HepG2 (cell line): ENCODE measurements around the gene NOP14. TPM values are rescaled to one million over a fixed set of nuclear protein-coding genes. Genes with fewer than 3 reads are reported as not detected.

Experiments used
- ATAC-seq: fragments of 200-7000 bp; cut with Tn5 transposase; 3 replicates; pipeline ENCODE4 v1.9.1; 2020; ENCODE audit warnings: mild to moderate bottlenecking, moderate library complexity
- BruUV-seq: library from RNA; stranded (reverse); fragments of 400-500 nt; replicated peaks from 2 replicates; lab custom pipeline; 2021; lab: Mats Ljungman, UMichigan
- CTCF ChIA-PET: fragments of 300-600 bp; formaldehyde crosslinking; extraction: SDS; loops from one replicate; lab custom pipeline; 2021; ENCODE audit warnings: low total read pairs, inconsistent platforms, low intra/inter-chr PET ratio; lab: Yijun Ruan, JAX
- POLR2A ChIA-PET: fragments of 350-600 bp; sonication (Branson Sonifier 250); formaldehyde crosslinking; loops from one replicate; lab custom pipeline; 2020; ENCODE audit warnings: antibody characterized with exemption, inconsistent platforms; lab: Yijun Ruan, JAX
- DNase-seq: peaks from one replicate; pipeline ENCODE4 v3.0.0-alpha.2; 2015; ENCODE audit warnings: low spot score
- FAIRE-seq: peaks from 3 replicates; lab custom pipeline; 2011; peaks lifted over from hg19 to GRCh38; lab: Jason Lieb, UNC
- H2AFZ ChIP-seq: one replicate; pipeline ENCODE4 v1.6.1; 2011; ENCODE audit warnings: low read length, inconsistent platforms
- H3K27ac ChIP-seq: fragments of 300-600 bp; 3 replicates; pipeline ENCODE4 v1.8.0; 2011; ENCODE audit warnings: mixed run types, mild to moderate bottlenecking, mixed read lengths, low read length, inconsistent platforms; ENCODE audit not compliant: insufficient read depth; ENCODE audit errors: extremely low read length
- H3K27me3 ChIP-seq, 2 experiments: fragments of 200-600 bp in 1 of 2; 2 replicates in 1 of 2; 3 replicates in 1 of 2; pipeline versions ENCODE4 v1.6.0 to v1.8.0; 2011; ENCODE audit warnings: low read length in 2 of 2, mild to moderate bottlenecking in 2 of 2, moderate library complexity in 2 of 2, inconsistent platforms in 1 of 2; ENCODE audit not compliant: insufficient read depth in 2 of 2, control insufficient read depth in 1 of 2
- H3K36me3 ChIP-seq, 2 experiments: fragments of 200-600 bp in 1 of 2; replicated peaks in 1 of 2; 2 replicates in 1 of 2; 3 replicates in 1 of 2; pipeline versions ENCODE4 v1.5.1 to v1.8.0; 2011; ENCODE audit warnings: low read length in 2 of 2, inconsistent platforms in 1 of 2; ENCODE audit not compliant: insufficient read depth in 2 of 2, control insufficient read depth in 1 of 2
- H3K4me1 ChIP-seq: 2 replicates; pipeline ENCODE4 v1.5.1; 2012; ENCODE audit warnings: low read length, inconsistent platforms; ENCODE audit not compliant: insufficient read depth
- H3K4me2 ChIP-seq: 2 replicates; pipeline ENCODE4 v1.6.0; 2011; ENCODE audit warnings: low read depth, low read length, inconsistent platforms
- H3K4me3 ChIP-seq, 3 experiments: fragments of 200-600 bp in 1 of 3; sonication (generic), shearing (Covaris generic) in 1 of 3; replicated peaks in 1 of 3; 2 replicates each; pipeline ENCODE4 v1.5.1; 2011 to 2016; ENCODE audit warnings: low read length in 3 of 3, inconsistent platforms in 2 of 3, low read depth in 2 of 3, mild to moderate bottlenecking in 2 of 3, control low read depth in 1 of 3, mixed read lengths in 1 of 3; ENCODE audit not compliant: insufficient read depth in 1 of 3
- H3K79me2 ChIP-seq: one replicate; pipeline ENCODE4 v1.6.1; 2011; ENCODE audit warnings: low read length, inconsistent platforms; ENCODE audit not compliant: insufficient read depth
- H3K9ac ChIP-seq: 2 replicates; pipeline ENCODE4 v1.6.0; 2011; ENCODE audit warnings: mild to moderate bottlenecking, low read depth, low read length, inconsistent platforms; ENCODE audit not compliant: insufficient read depth
- H3K9me3 ChIP-seq: 2 replicates; pipeline ENCODE4 v1.5.1; 2012; ENCODE audit warnings: mild to moderate bottlenecking, low read length
- H4K20me1 ChIP-seq: 2 replicates; pipeline ENCODE4 v1.6.0; 2011; ENCODE audit warnings: inconsistent platforms, mild to moderate bottlenecking, low read length, moderate library complexity; ENCODE audit not compliant: insufficient read depth
- AKAP8 ChIP-seq: sonication (generic); formaldehyde crosslinking; IDR thresholded peaks from 2 replicates; pipeline ENCODE4 v1.5.1; 2020; ENCODE audit warnings: mild to moderate bottlenecking, missing genetic modification reagents
- HNRNPH1 ChIP-seq: fragments of 200-400 bp; formaldehyde crosslinking; optimal IDR thresholded peaks from 2 replicates; pipeline ENCODE3; 2017; ENCODE audit warnings: mild to moderate bottlenecking, low read depth, low read length
- HNRNPL ChIP-seq: fragments of 200-400 bp; formaldehyde crosslinking; IDR thresholded peaks from 2 replicates; pipeline ENCODE4 v1.6.1; 2017; ENCODE audit warnings: mild to moderate bottlenecking, low read depth, low read length
- KDM6A ChIP-seq: IDR thresholded peaks from 2 replicates; pipeline ENCODE4 v1.6.1; 2016; ENCODE audit warnings: low read depth
- KLF13 ChIP-seq: sonication (generic); formaldehyde crosslinking; IDR thresholded peaks from 2 replicates; pipeline ENCODE4 v1.4.0; 2020; ENCODE audit warnings: mild to moderate bottlenecking, missing genetic modification reagents
- MXD1 ChIP-seq: sonication (generic); formaldehyde crosslinking; IDR thresholded peaks from 2 replicates; pipeline ENCODE4 v1.4.0; 2020; ENCODE audit warnings: mild to moderate bottlenecking, missing genetic modification reagents
- PTBP1 ChIP-seq: fragments of 200-400 bp; formaldehyde crosslinking; IDR thresholded peaks from 2 replicates; pipeline ENCODE4 v1.6.1; 2018; ENCODE audit warnings: low read length, low read depth; ENCODE audit not compliant: poor library complexity, severe bottlenecking
- RFX1 ChIP-seq: fragments of 450-650 bp; IDR thresholded peaks from 2 replicates; pipeline ENCODE4 v1.6.1; 2017
- SALL1 ChIP-seq: sonication (generic); formaldehyde crosslinking; IDR thresholded peaks from 2 replicates; pipeline ENCODE4 v1.8.0; 2022; ENCODE audit warnings: mild to moderate bottlenecking, missing genetic modification reagents
- TGIF2 ChIP-seq: IDR thresholded peaks from 2 replicates; pipeline ENCODE4 v1.6.1; 2016; ENCODE audit warnings: control low read depth, missing compliant biosample characterization
- ZNF124 ChIP-seq: sonication (generic); formaldehyde crosslinking; IDR thresholded peaks from 2 replicates; pipeline ENCODE4 v1.4.0; 2020; ENCODE audit warnings: missing genetic modification reagents
- ZNF33A ChIP-seq: sonication (generic); formaldehyde crosslinking; IDR thresholded peaks from 2 replicates; pipeline ENCODE4 v1.5.1; 2020; ENCODE audit warnings: missing genetic modification reagents, mild to moderate bottlenecking, moderate library complexity, borderline replicate concordance
- ZNF598 ChIP-seq: sonication (generic); formaldehyde crosslinking; IDR thresholded peaks from 2 replicates; pipeline ENCODE4 v1.5.1; 2020; ENCODE audit warnings: mild to moderate bottlenecking, missing genetic modification reagents, borderline replicate concordance
- ZNF879 ChIP-seq: sonication (generic); formaldehyde crosslinking; IDR thresholded peaks from 2 replicates; pipeline ENCODE4 v1.8.1; 2023; ENCODE audit warnings: missing genetic modification reagents
- ZSCAN20 ChIP-seq: sonication (generic); formaldehyde crosslinking; IDR thresholded peaks from 2 replicates; pipeline ENCODE4 v1.4.0; 2020; ENCODE audit warnings: missing genetic modification reagents, mild to moderate bottlenecking, borderline replicate concordance
- WGBS: methylation state at CpG from one replicate; pipeline ENCODE4 v1.1.6; 2017; ENCODE audit warnings: low lambda C conversion rate; 5-methylcytosine and 5-hydroxymethylcytosine counted together
- in situ Hi-C: cut with HindIII; loops from 2 replicates; pipeline ENCODE4 v1.10.0; 2017; ENCODE audit warnings: low pct_unique_long_range_greater_than_20kb; ENCODE audit not compliant: extremely low pct_ligation_motif_present
- intact Hi-C: fragments of 100-400 bp; cut with micrococcal nuclease; formaldehyde crosslinking; loops from one replicate; pipeline ENCODE4 v1.10.0; 2022; ENCODE audit not compliant: unreplicated experiment
- polyA plus RNA-seq, 8 experiments: library from polyadenylated mRNA; depleted of rRNA in 3 of 8; stranded (reverse) in 7 of 8; unstranded in 1 of 8; fragments of >200 nt; fragmentation: Illumina TruSeq in 4 of 8; extraction: Trizol in 4 of 8; gene quantifications; 2 replicates each; pipeline versions ENCODE4 v1.2.1 to v1.2.3, GENCODE V29; 2011 to 2016; ENCODE audit warnings: low read depth in 4 of 8, missing spikeins in 1 of 8, mixed read lengths in 1 of 8; ENCODE audit not compliant: insufficient read depth in 1 of 8
- total RNA-seq, 5 experiments: library from RNA; depleted of rRNA; stranded (reverse); fragments of >200 nt; fragmentation: Illumina TruSeq; extraction: Trizol; gene quantifications; 2 replicates each; pipeline ENCODE4 v1.2.3, GENCODE V29; 2016; ENCODE audit warnings: low read depth in 1 of 5
- TF ChIP-seq, protein P1 (sequence below): sonication (generic); formaldehyde crosslinking; IDR thresholded peaks from 2 replicates; pipeline ENCODE4 v1.5.0; 2020; ENCODE audit warnings: missing genetic modification reagents
- TF ChIP-seq, protein P2 (sequence below): sonication (generic); formaldehyde crosslinking; IDR thresholded peaks from 2 replicates; pipeline ENCODE4 v1.5.1; 2020; ENCODE audit warnings: mild to moderate bottlenecking, missing genetic modification reagents, moderate library complexity
- TF ChIP-seq, protein P3 (sequence below): sonication (generic); formaldehyde crosslinking; IDR thresholded peaks from 2 replicates; pipeline ENCODE4 v1.9.0; 2022; ENCODE audit warnings: missing genetic modification reagents, mild to moderate bottlenecking, borderline replicate concordance
- TF ChIP-seq, protein P4 (sequence below): sonication (generic); formaldehyde crosslinking; IDR thresholded peaks from 2 replicates; pipeline ENCODE4 v1.4.0; 2020; ENCODE audit warnings: missing genetic modification reagents; ENCODE audit errors: not compliant biosample characterization

The NOP14 gene
- total and polyA plus RNA-seq, 2 of the 13 experiments (the other 11 are each of a cell fraction or from before 2014, with no cell fraction given) = 6.9 to 47.9 TPM

DNA sequence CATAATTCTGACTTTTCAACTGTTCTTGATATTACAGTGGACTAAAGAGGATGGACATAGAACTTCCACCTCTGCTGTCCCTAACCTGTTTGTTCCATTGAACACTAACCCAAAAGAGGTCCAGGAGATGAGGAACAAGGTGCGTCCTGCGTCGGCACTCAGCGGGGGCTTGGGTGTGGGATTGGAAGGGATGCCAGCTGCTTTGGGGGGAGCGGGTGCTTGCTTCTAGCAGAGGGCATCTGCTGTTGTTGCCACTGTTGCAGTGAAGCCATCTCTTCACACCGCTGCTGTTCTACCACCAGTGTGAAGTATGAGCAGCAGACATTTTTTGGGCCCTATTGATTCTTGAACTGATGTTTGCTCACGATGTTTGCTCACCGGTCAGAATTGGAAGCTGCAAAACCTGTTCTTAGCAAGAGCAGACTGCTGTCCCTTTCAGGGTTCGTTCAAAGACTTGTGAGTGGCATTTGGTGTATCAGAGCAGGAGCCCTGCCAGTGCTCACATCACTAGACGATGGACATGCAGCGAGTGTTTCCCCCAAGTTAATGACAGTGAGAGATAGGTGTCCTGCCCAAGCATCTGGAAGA lies 55.4 kb downstream of the NOP14 start:
- Histone ChIP-seq H3K4me2 (no peak overlapping the region), H2AFZ (no peak overlapping the region), H4K20me1 (peaks cover 4% of the 10 kb centered on the region; the same call in 1 of the 2 replicates), H3K36me3 (peaks cover 30 to 78% of the 10 kb centered on the region in 2 experiments), H3K27me3 (no peaks in the 10 kb centered on the region), H3K4me3 (no peak overlapping the region), H3K79me2 (no peaks in the 10 kb centered on the region), H3K9me3 (no peaks in the 10 kb centered on the region), H3K4me1 (peaks cover 14% of the 10 kb centered on the region), H3K9ac (no peak overlapping the region), H3K27ac (no peak overlapping the region)
- ATAC-seq (peak; percentile 80), FAIRE-seq (no peak), DNase-seq (peak; percentile 14)
- TF ChIP-seq MXD1 = no peak
- no peak for TF ChIP-seq ZSCAN20 (CRISPR knock-in tag)
- TF ChIP-seq TGIF2 (CRISPR knock-in tag) = no peak
- TF ChIP-seq ZNF124 (CRISPR knock-in tag) = no peak
- TF ChIP-seq ZNF598 = 0 out of 2 replicates have a peak, but pooled peaks have one; percentile 30
- no peak for TF ChIP-seq PTBP1
- TF ChIP-seq, protein P1, sequence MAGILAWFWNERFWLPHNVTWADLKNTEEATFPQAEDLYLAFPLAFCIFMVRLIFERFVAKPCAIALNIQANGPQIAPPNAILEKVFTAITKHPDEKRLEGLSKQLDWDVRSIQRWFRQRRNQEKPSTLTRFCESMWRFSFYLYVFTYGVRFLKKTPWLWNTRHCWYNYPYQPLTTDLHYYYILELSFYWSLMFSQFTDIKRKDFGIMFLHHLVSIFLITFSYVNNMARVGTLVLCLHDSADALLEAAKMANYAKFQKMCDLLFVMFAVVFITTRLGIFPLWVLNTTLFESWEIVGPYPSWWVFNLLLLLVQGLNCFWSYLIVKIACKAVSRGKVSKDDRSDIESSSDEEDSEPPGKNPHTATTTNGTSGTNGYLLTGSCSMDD = no peak
- TF ChIP-seq, protein P2, sequence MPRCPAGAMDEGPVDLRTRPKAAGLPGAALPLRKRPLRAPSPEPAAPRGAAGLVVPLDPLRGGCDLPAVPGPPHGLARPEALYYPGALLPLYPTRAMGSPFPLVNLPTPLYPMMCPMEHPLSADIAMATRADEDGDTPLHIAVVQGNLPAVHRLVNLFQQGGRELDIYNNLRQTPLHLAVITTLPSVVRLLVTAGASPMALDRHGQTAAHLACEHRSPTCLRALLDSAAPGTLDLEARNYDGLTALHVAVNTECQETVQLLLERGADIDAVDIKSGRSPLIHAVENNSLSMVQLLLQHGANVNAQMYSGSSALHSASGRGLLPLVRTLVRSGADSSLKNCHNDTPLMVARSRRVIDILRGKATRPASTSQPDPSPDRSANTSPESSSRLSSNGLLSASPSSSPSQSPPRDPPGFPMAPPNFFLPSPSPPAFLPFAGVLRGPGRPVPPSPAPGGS = 0 out of 2 replicates have a peak, but pooled peaks have one; percentile 17
- no peak for TF ChIP-seq ZNF879
- TF ChIP-seq HNRNPL = no peak
- no peak for TF ChIP-seq KDM6A (CRISPR knock-in tag)
- no peak for TF ChIP-seq AKAP8 (CRISPR knock-in tag)
- no peak for TF ChIP-seq HNRNPH1
- TF ChIP-seq SALL1 (CRISPR knock-in tag) = 0 out of 2 replicates have a peak, but pooled peaks have one; percentile 14
- no peak for TF ChIP-seq RFX1
- no peak for TF ChIP-seq KLF13
- TF ChIP-seq, protein P3, sequence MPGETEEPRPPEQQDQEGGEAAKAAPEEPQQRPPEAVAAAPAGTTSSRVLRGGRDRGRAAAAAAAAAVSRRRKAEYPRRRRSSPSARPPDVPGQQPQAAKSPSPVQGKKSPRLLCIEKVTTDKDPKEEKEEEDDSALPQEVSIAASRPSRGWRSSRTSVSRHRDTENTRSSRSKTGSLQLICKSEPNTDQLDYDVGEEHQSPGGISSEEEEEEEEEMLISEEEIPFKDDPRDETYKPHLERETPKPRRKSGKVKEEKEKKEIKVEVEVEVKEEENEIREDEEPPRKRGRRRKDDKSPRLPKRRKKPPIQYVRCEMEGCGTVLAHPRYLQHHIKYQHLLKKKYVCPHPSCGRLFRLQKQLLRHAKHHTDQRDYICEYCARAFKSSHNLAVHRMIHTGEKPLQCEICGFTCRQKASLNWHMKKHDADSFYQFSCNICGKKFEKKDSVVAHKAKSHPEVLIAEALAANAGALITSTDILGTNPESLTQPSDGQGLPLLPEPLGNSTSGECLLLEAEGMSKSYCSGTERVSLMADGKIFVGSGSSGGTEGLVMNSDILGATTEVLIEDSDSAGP = 0 out of 2 replicates have a peak, but pooled peaks have one; percentile 22
- TF ChIP-seq, protein P4, sequence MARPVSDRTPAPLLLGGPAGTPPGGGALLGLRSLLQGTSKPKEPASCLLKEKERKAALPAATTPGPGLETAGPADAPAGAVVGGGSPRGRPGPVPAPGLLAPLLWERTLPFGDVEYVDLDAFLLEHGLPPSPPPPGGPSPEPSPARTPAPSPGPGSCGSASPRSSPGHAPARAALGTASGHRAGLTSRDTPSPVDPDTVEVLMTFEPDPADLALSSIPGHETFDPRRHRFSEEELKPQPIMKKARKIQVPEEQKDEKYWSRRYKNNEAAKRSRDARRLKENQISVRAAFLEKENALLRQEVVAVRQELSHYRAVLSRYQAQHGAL (CRISPR knock-in tag) = no peak
- TF ChIP-seq ZNF33A (CRISPR knock-in tag) = no peak
- BruUV-seq = no TSS peak
- 81% methylated on average over 10 of the region's 11 CpGs for WGBS
- ChIA-PET POLR2A (no interaction called here), CTCF (no interaction called here)
- intact Hi-C loops = no loop called here
- in situ Hi-C loops = no loop called here
